Fibroblast of skin of back (primary cell): ENCODE data around the gene TOPORS.
A peak's percentile ranks its signal among the peaks of the same experiment; 100 is the strongest.
"Not testable (repeated sequence)": the region's sequence is repeated elsewhere in the genome, so short reads cannot be mapped to it uniquely, and the experiment has no call there.

Experiments used
- DNase-seq: peaks from one replicate; pipeline ENCODE4 v3.0.0-alpha.2; 2013

The TOPORS gene

GRCh38 chr9:32565967-32566366, 13.6 kb upstream of the TOPORS start:
- no peak for DNase-seq

DNA sequence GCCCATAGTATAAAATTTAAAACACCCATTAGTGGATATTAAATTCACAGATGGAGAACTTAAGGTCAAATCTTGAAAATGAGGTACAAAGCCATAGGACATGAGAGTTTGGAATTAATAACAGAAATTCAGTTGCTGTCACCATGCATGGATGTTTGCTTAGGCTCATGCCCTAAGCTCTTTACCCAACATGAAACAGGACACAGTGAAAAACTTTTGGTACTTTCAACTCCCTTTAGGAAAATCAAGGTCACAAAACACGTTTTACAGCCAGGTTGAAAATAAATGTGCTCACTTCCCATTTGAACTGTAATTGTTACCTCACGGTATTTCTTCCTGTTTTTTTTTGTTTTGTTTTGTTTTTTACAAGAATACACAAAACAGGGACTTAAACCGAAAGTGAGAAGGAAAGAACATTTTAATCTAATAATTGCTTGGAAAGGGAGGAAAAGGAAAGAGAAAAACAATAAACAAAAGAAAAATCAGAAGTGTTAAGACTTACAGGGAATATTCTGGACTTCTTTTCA, 6.1 kb upstream of the TOPORS start:
- no peak for DNase-seq

- DNase-seq, result no peak
These were observed 2.2 kb upstream of the TOPORS start for GRCh38 chr9:32554591-32554990.

- DNase-seq, result no peak
These were observed 1.7 kb upstream of the TOPORS start for GRCh38 chr9:32554107-32554506.

DNA sequence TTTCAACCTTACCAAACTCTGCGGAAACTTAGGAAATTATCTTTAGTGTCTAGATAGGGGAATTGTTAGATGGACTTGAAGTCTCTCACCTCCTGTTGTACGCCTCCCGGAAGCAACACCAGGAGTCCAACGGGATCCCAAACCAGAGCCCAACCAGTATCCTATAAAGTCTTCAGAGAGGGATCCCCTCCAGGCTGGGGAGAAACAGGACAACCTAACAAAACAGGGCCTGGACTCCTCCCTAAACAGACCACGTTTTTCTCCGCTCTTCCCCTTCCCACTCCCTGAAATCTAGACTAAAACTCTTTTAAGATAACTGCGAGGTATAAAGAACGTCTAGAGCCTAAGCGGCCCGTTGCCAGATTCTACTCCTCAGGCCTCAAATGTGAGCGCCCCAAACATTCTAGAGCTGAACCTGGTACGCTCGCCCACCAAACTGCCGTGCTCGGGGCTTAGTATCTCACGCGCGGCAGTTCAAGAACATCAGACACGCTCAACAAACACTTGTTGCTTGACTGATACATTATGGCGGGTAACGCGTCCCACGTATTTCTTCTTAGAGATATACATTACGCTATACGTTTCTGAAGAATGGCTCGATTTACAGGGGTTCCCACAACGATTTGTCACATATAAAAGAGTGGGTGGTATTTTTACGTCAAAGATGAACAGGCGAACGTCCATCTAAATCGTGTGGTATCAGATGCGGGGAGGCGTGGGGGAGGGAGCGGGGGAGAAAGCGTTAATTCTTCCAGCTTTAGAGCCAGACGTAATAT, 922 bp downstream of the TOPORS start:
- peak; percentile 51 for DNase-seq

DNA sequence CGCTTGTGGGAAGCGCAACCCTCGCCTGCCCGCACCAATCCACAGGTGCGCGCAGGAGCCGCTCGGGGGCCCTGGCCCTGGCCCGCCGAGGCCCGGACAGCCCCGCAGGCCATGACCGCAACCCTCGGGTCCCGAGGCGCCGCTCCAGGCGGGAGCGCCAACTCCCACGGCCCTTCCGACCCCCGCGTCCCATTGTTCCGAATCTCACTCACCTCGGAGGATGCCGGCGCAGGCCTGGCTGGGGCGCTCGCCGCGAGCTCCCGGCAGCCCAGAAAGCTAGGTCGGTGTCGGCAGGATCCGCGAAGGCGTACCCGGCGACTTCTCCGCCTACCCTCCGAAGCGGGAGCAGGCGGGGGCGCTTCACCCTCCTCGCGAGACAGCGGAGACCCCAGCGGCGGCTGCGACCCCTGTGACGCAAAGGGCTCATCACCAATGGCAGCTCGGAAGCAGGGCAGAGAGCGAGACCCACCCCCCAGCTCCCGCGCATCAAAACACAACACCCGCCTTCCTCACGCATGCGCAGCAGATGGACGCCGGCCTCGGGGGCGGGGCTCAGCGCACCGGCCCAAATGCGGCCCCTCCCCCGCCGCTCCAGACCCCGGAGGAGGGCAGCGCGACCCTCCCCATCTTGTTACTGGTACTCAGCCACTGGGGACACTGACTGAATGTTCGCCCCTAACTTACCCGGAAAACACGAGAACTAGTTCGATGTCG, 1.7 kb downstream of the TOPORS start:
- peak; percentile 91 for DNase-seq

DNA sequence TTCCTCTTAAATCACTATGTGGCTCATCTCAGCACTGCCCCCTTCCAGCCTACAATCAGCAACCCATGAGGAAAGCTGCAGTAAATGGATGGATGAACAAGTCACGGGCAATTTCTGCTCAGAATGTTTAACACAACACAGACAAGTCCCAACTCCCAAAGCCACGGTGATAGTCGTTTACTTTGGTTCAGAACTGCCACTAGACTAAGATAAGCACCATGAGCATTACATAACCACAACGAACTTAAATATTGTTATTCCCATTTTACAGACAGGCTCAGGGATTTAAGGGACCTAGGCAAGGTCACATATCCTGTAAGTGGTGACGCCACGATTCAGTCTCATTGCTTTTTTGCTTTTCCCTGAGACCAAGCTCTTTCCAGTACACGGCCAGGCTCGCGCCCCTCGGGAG, 2.2 kb downstream of the TOPORS start:
- DNase-seq, result peak; percentile 32

- not testable (repeated sequence) for DNase-seq
These were observed 4.2 kb downstream of the TOPORS start for GRCh38 chr9:32548213-32548612.

- DNase-seq, result no peak
These were observed 6.5 kb downstream of the TOPORS start for GRCh38 chr9:32545884-32546283.

- no peak for DNase-seq
These were observed 9.3 kb downstream of the TOPORS start for GRCh38 chr9:32543047-32543446.

- no peak for DNase-seq
These were observed 18.6 kb downstream of the TOPORS start for GRCh38 chr9:32533816-32534215.

GRCh38 chr9:32533336-32533735, 19.1 kb downstream of the TOPORS start:
- no peak for DNase-seq

- DNase-seq, result no peak
These were observed 25.7 kb downstream of the TOPORS start for GRCh38 chr9:32526707-32527048.

- DNase-seq, result peak; percentile 92
These were observed 26.2 kb downstream of the TOPORS start, which contains the start of gene RIGI for GRCh38 chr9:32526041-32526706. RIGI (minus strand) TSS chr9:32526196; CDS start chr9:32526166, 30 bp downstream.

- no peak for DNase-seq
These were observed 26.7 kb downstream of the TOPORS start for GRCh38 chr9:32525709-32526030.

DNA sequence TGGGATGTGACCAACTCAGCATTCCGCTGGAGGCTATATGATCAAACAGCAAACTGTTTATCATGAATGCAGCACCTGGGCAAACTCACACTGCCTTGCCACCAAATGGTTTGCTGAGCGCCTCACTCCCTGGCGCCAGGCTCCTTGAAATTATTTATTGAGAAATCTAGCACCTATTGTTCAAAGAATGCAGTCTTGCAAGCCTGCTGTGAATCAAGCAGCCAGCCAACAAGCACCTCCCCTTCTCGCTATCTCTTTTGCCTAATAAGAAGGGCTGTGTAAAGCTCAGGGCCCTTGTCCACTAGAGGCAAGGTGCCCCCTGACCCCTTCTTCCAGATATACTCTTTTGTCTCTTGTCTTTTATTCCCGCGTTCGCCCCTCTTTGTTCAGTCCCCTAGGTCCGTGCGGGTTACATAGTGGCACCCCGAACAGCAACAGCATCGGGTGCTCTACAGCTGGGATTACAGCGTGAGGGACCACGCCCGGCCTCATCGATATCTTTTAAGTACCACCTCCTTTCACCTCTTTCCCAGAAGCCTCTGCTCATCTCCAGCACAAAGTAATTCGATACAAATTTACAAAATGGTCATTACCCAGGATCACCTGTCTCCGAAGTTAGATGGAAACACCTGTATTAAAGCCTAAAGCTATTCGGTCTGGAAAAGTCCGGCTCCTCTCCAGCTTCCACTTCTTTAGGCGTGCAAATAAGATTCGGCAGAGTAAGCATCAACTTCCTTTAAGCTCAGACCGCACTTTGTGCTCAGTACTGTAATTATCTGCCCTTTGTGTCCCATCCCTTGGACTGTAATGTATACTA, 27.3 kb downstream of the TOPORS start:
- no peak for DNase-seq

DNA sequence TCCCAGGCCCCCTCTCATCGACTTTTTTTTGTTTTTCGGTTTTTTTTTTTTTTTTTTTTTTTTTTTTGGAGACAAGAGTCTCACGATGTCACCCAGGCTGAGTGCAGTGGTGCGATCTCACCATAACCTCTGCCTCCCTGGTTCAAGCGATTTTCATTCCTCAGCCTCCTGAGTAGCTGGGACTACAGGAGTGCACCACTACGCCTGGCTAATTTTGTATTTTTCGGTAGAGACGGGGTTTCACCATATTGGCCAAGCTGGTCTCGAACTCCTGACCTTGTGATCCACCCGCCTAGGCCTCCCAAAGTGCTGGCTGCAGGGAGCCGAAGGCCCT, 27.9 kb downstream of the TOPORS start:
- DNase-seq, result not testable (repeated sequence)

DNA sequence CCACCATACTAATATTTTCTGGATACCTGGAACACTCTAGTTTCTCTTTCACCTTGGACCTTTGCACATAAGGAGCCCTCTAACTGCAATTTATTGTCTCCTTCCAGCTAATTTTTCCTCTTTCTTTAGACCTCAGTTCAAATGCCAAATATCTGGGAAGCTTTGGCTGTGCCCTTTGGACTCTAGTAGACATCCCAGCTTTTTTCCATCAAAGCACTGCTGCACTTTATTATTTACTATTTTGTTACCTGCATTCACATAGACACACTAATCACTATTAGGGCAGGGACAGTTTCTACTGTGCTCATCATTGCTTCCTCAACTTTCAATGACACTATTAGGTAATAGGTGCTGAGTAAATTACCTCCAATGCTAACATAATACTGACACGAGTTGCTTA, 28.5 kb downstream of the TOPORS start:
- DNase-seq, result no peak

DNA sequence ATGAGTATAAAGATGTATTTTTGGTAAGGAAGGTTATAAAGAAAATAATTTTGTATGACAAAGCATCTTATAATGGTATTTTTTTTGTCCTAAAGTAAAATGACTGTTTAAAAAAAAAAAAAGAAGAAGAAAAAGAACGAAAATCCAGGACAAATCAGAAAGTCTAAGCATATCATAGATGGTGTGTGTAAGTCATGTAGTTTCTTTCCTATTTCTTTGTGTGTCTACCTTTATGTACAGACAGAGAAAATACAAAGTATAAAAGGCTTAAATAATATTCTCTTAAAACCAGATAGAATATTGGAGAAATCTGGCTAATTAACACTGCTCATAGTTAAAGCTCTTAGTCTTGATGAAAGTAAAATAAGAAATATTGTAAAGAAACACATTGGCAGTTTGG, 34.1 kb downstream of the TOPORS start:
- no peak for DNase-seq

GRCh38 chr9:32516241-32516640, 36.1 kb downstream of the TOPORS start:
- no peak for DNase-seq

- no peak for DNase-seq
These were observed 43.7 kb downstream of the TOPORS start for GRCh38 chr9:32508728-32509127.

- DNase-seq, result no peak
These were observed 49.4 kb downstream of the TOPORS start for GRCh38 chr9:32503008-32503407.

GRCh38 chr9:32502464-32502863, 49.9 kb downstream of the TOPORS start:
- DNase-seq, result peak; percentile 94
